Liver (tissue), 3 donors: Measurements from ENCODE around the gene CPT1B.

Experiments used
- CTCF ChIP-seq: fragments of 150-350 bp; IDR thresholded peaks from 2 replicates; pipeline ENCODE4 v1.5.1; 2017; ENCODE audit warnings: improper control_type of control experiment, low read depth, low read length; ENCODE audit not compliant: missing input control
- GABPA ChIP-seq, 2 donors: IDR thresholded peaks in 1 of 2; conservative IDR thresholded peaks in 1 of 2; 2 replicates each; pipeline ENCODE4 v1.6.1; 2016; ENCODE audit warnings: antibody characterized with exemption in 2 of 2, mild to moderate bottlenecking in 1 of 2, moderate library complexity in 1 of 2
- HNF4G ChIP-seq: IDR thresholded peaks from 2 replicates; pipeline ENCODE4 v1.6.1; 2016; ENCODE audit warnings: antibody characterized with exemption
- MAX ChIP-seq: IDR thresholded peaks from 2 replicates; pipeline ENCODE4 v1.6.1; 2016; ENCODE audit warnings: antibody characterized with exemption
- ZBTB33 ChIP-seq: IDR thresholded peaks from 2 replicates; pipeline ENCODE4 v1.6.1; 2016; ENCODE audit warnings: antibody characterized with exemption
- donor health status: healthy.
- donor health status: healthy.

- no peak for TF ChIP-seq MAX
- TF ChIP-seq GABPA (IDR thresholded peaks at IDR 0.05 in 1 of 2, conservative IDR thresholded peaks at IDR 0.05 in 1 of 2), result no peak
- TF ChIP-seq CTCF, result no peak
- no peak for TF ChIP-seq ZBTB33
- no peak for TF ChIP-seq HNF4G
Measured at GRCh38 chr22:50605613-50606074, 27.4 kb upstream of the CPT1B start.
